HG03064 (cell line): ENCODE measurements around the gene ZRANB1.

Experiments used
- ATAC-seq: cut with Tn5 transposase; IDR thresholded peaks from one replicate; pipeline ENCODE4 v1.9.1; 2021; ENCODE audit warnings: low read depth; ENCODE audit not compliant: unreplicated experiment

The ZRANB1 gene

GRCh38 chr10:124918906-124919305 is 23.0 kb upstream of the ZRANB1 start:
- no peak for ATAC-seq

GRCh38 chr10:124921261-124921660 is 20.7 kb upstream of the ZRANB1 start:
- no peak for ATAC-seq

GRCh38 chr10:124923684-124924083 is 18.2 kb upstream of the ZRANB1 start:
- ATAC-seq = no peak

- ATAC-seq = no peak
Observed at GRCh38 chr10:124926548-124926947, 15.4 kb upstream of the ZRANB1 start.

- ATAC-seq = no peak
Observed at GRCh38 chr10:124928087-124928486, 13.8 kb upstream of the ZRANB1 start.

- no peak for ATAC-seq
Observed at GRCh38 chr10:124928545-124928944, 13.4 kb upstream of the ZRANB1 start.

GRCh38 chr10:124935946-124936345 is 6.0 kb upstream of the ZRANB1 start:
- no peak for ATAC-seq

GRCh38 chr10:124936813-124937212 is 5.1 kb upstream of the ZRANB1 start:
- ATAC-seq = no peak

- ATAC-seq = no peak
Observed at GRCh38 chr10:124939290-124939689, 2.6 kb upstream of the ZRANB1 start.

GRCh38 chr10:124942317-124943169 is 620 bp downstream of the ZRANB1 start:
- ATAC-seq = no peak

- ATAC-seq = no peak
Observed at GRCh38 chr10:124943301-124944092, 1.6 kb downstream of the ZRANB1 start.

GRCh38 chr10:124944982-124945381 is 3.1 kb downstream of the ZRANB1 start:
- no peak for ATAC-seq

GRCh38 chr10:124946945-124947344 is 5.0 kb downstream of the ZRANB1 start:
- no peak for ATAC-seq

- ATAC-seq = no peak
Observed at GRCh38 chr10:124949543-124949942, 7.6 kb downstream of the ZRANB1 start.

- ATAC-seq = no peak
Observed at GRCh38 chr10:124952123-124952522, 10.2 kb downstream of the ZRANB1 start.

GRCh38 chr10:124953421-124953820 is 11.5 kb downstream of the ZRANB1 start:
- ATAC-seq = no peak

- ATAC-seq = no peak
Observed at GRCh38 chr10:124955243-124955642, 13.3 kb downstream of the ZRANB1 start.

GRCh38 chr10:124955868-124956267 is 13.9 kb downstream of the ZRANB1 start:
- ATAC-seq = no peak

GRCh38 chr10:124956764-124957163 is 14.8 kb downstream of the ZRANB1 start:
- no peak for ATAC-seq

GRCh38 chr10:124957404-124957947 is 15.6 kb downstream of the ZRANB1 start:
- no peak for ATAC-seq

GRCh38 chr10:124959564-124959963 is 17.6 kb downstream of the ZRANB1 start:
- no peak for ATAC-seq

GRCh38 chr10:124961248-124961570 is 19.3 kb downstream of the ZRANB1 start:
- ATAC-seq = no peak
